Activated CD4-positive, alpha-beta memory T cell treated with anti-CD3 and anti-CD28 coated beads, Interleukin-2, amount 10 ng/mL, durations not matched to agents 7 days and 5 days (primary cell): ENCODE results near the gene HOXA3. TPM values are rescaled to one million over a fixed set of nuclear protein-coding genes. Genes with fewer than 3 reads are reported as not detected.

ENCODE experiments used
- CTCF ChIA-PET: fragments of 350-600 bp; sonication (Branson Sonifier 250); formaldehyde crosslinking; loops from one replicate; lab custom pipeline; 2021; ENCODE audit warnings: antibody characterized with exemption, inconsistent platforms; lab: Charles Lee
- POLR2A ChIA-PET: fragments of 350-600 bp; sonication (Branson Sonifier 250); formaldehyde crosslinking; loops from one replicate; lab custom pipeline; 2021; ENCODE audit warnings: antibody characterized with exemption; lab: Charles Lee
- DNase-seq: peaks from one replicate; pipeline ENCODE4 v3.0.0-alpha.2; 2020
- H3K27ac Mint-ChIP-seq: one replicate; pipeline ENCODE4 v1.8.0; 2021; ENCODE audit warnings: mild to moderate bottlenecking, mixed read lengths
- H3K27me3 Mint-ChIP-seq: one replicate; pipeline ENCODE4 v1.8.0; 2021; ENCODE audit warnings: mixed read lengths
- H3K36me3 Mint-ChIP-seq: one replicate; pipeline ENCODE4 v1.8.0; 2021; ENCODE audit warnings: low read depth, mixed read lengths
- H3K4me1 Mint-ChIP-seq: one replicate; pipeline ENCODE4 v1.8.0; 2021; ENCODE audit warnings: mixed read lengths
- H3K4me3 Mint-ChIP-seq: one replicate; pipeline ENCODE4 v1.8.0; 2021; ENCODE audit warnings: mild to moderate bottlenecking, mixed read lengths
- H3K9me3 Mint-ChIP-seq: one replicate; pipeline ENCODE4 v1.8.0; 2021; ENCODE audit warnings: mixed read lengths
- total RNA-seq, 2 experiments: library from RNA; stranded (reverse); gene quantifications; one replicate each; pipeline ENCODE4 v1.2.3, GENCODE V29; 2021

HOXA3 gene
- total RNA-seq, 2 experiments from 2014 or later = not detected

- POLR2A ChIA-PET = no interaction called here
- CTCF ChIA-PET = no interaction called here
- H3K27ac Mint-ChIP-seq = no peak overlapping the region
Observed at GRCh38 chr7:27071622-27072390, 80.6 kb downstream of the HOXA3 start.

GRCh38 chr7:27068259-27068658, 84.1 kb downstream of the HOXA3 start:
- Mint-ChIP-seq H3K27ac (no peak overlapping the region), H3K4me3 (no peak overlapping the region), H3K9me3 (no peaks in the 10 kb centered on the region), H3K4me1 (no peaks in the 10 kb centered on the region), H3K36me3 (no peaks in the 10 kb centered on the region), H3K27me3 (peaks cover 8% of the 10 kb centered on the region)
- ChIA-PET CTCF (interaction anchor here (0.8 kb wide), 1 partner anchor 1273 kb away, joined by 3 read pairs; no protein-coding TSS in a partner anchor), POLR2A (no interaction called here)
- no peak for DNase-seq

More at GRCh38 chr7:27071622-27072390, 80.6 kb downstream of the HOXA3 start:
- no peak overlapping the region for H3K4me3 Mint-ChIP-seq
- H3K9me3 Mint-ChIP-seq = no peaks in the 10 kb centered on the region
- no peak for DNase-seq
- peaks cover 8% of the 10 kb centered on the region for H3K27me3 Mint-ChIP-seq
- no peaks in the 10 kb centered on the region for H3K36me3 Mint-ChIP-seq
- H3K4me1 Mint-ChIP-seq = no peaks in the 10 kb centered on the region

- no peaks in the 10 kb centered on the region for H3K4me1 Mint-ChIP-seq
- H3K27ac Mint-ChIP-seq = no peak overlapping the region
- H3K27me3 Mint-ChIP-seq = peaks cover 6% of the 10 kb centered on the region
- CTCF ChIA-PET = no interaction called here
- no peaks in the 10 kb centered on the region for H3K36me3 Mint-ChIP-seq
- H3K9me3 Mint-ChIP-seq = no peaks in the 10 kb centered on the region
- no peak overlapping the region for H3K4me3 Mint-ChIP-seq
- POLR2A ChIA-PET = no interaction called here
- DNase-seq = no peak
Observed at GRCh38 chr7:27066148-27066547, 86.2 kb downstream of the HOXA3 start.

GRCh38 chr7:27065709-27066108, 86.7 kb downstream of the HOXA3 start:
- no peaks in the 10 kb centered on the region for H3K9me3 Mint-ChIP-seq
- no peaks in the 10 kb centered on the region for H3K36me3 Mint-ChIP-seq

GRCh38 chr7:27064661-27065060, 87.7 kb downstream of the HOXA3 start:
- ChIA-PET POLR2A (no interaction called here), CTCF (interaction anchor here (1.1 kb wide), 1 partner anchor 38 kb away, joined by 3 read pairs; no protein-coding TSS in a partner anchor)
- Mint-ChIP-seq H3K36me3 (no peaks in the 10 kb centered on the region), H3K27me3 (peaks cover 19% of the 10 kb centered on the region), H3K27ac (no peak overlapping the region), H3K9me3 (no peaks in the 10 kb centered on the region), H3K4me3 (no peak overlapping the region), H3K4me1 (no peaks in the 10 kb centered on the region)
- DNase-seq = no peak

More at GRCh38 chr7:27065709-27066108, 86.7 kb downstream of the HOXA3 start:
- CTCF ChIA-PET = no interaction called here
- Mint-ChIP-seq H3K27ac (no peak overlapping the region), H3K4me1 (no peaks in the 10 kb centered on the region), H3K27me3 (peaks cover 10% of the 10 kb centered on the region), H3K4me3 (no peak overlapping the region)
- POLR2A ChIA-PET = no interaction called here
- no peak for DNase-seq

- POLR2A ChIA-PET = no interaction called here
- no peaks in the 10 kb centered on the region for H3K9me3 Mint-ChIP-seq
- no peaks in the 10 kb centered on the region for H3K4me1 Mint-ChIP-seq
- no peak overlapping the region for H3K4me3 Mint-ChIP-seq
- CTCF ChIA-PET = interaction anchor here (1.1 kb wide), 1 partner anchor 38 kb away, joined by 3 read pairs; no protein-coding TSS in a partner anchor
- H3K27ac Mint-ChIP-seq = no peak overlapping the region
- DNase-seq = no peak
- peaks cover 19% of the 10 kb centered on the region for H3K27me3 Mint-ChIP-seq
- no peaks in the 10 kb centered on the region for H3K36me3 Mint-ChIP-seq
Observed at GRCh38 chr7:27064159-27064558, 88.2 kb downstream of the HOXA3 start.

GRCh38 chr7:27062946-27063345, 89.4 kb downstream of the HOXA3 start:
- no peak overlapping the region for H3K4me3 Mint-ChIP-seq
- no peaks in the 10 kb centered on the region for H3K4me1 Mint-ChIP-seq
- no peaks in the 10 kb centered on the region for H3K9me3 Mint-ChIP-seq
- H3K27me3 Mint-ChIP-seq = peaks cover 16% of the 10 kb centered on the region
- no peak for DNase-seq
- no peak overlapping the region for H3K27ac Mint-ChIP-seq
- CTCF ChIA-PET = no interaction called here
- POLR2A ChIA-PET = no interaction called here
- no peaks in the 10 kb centered on the region for H3K36me3 Mint-ChIP-seq

Other genes with a start within 250 kb of the HOXA3 start
- gene HOXA1, start 56.6 kb downstream of the HOXA3 start, total RNA-seq = under 1 TPM; 0.70 to 0.86 TPM
- gene HOXA2, start 49.9 kb downstream of the HOXA3 start, total RNA-seq = not detected
- gene HOXA4, start 21.8 kb downstream of the HOXA3 start, total RNA-seq = under 1 TPM in 1 of 2 experiments, not detected in 1; 0.15 TPM
- gene HOXA5, start 8.9 kb downstream of the HOXA3 start, total RNA-seq = not detected
- not detected for gene HOXA6, start 4.8 kb downstream of the HOXA3 start, total RNA-seq
- not detected for gene HOXA7, start 4.1 kb upstream of the HOXA3 start, total RNA-seq
- not detected for gene HOXA9, start 13.0 kb upstream of the HOXA3 start, total RNA-seq
- gene HOXA10, start 21.7 kb upstream of the HOXA3 start, total RNA-seq = not detected
- not detected for gene HOXA11, start 32.6 kb upstream of the HOXA3 start, total RNA-seq
- not detected for gene HOXA13, start 47.5 kb upstream of the HOXA3 start, total RNA-seq
- gene EVX1, start 90.2 kb upstream of the HOXA3 start, total RNA-seq = not detected